ENCODE measurements around the gene THSD8.

Gene THSD8

GRCh38 chr19:12764698-12765097, 37.2 kb upstream of the THSD8 start:
- TF ChIP-seq CTCF (IDR thresholded peaks at IDR 0.05; ENCODE audit: extremely low read depth, missing control alignments), result no peak
- no peak for DNase-seq (ENCODE audit: low spot score)

GRCh38 chr19:12766051-12766521, 35.8 kb upstream of the THSD8 start:
- DNase-seq (ENCODE audit: low spot score), result peak; percentile 87
- peak; percentile 94 for TF ChIP-seq CTCF (IDR thresholded peaks at IDR 0.05; ENCODE audit: extremely low read depth, missing control alignments)

GRCh38 chr19:12767150-12767549, 34.7 kb upstream of the THSD8 start:
- DNase-seq (ENCODE audit: low spot score), result no peak
- no peak for TF ChIP-seq CTCF (IDR thresholded peaks at IDR 0.05; ENCODE audit: extremely low read depth, missing control alignments)

GRCh38 chr19:12767666-12768065, 34.2 kb upstream of the THSD8 start:
- TF ChIP-seq CTCF (IDR thresholded peaks at IDR 0.05; ENCODE audit: extremely low read depth, missing control alignments), result no peak
- DNase-seq (ENCODE audit: low spot score), result no peak

GRCh38 chr19:12769689-12770088, 32.2 kb upstream of the THSD8 start:
- peak; percentile 90 for DNase-seq (ENCODE audit: low spot score)
- TF ChIP-seq CTCF (IDR thresholded peaks at IDR 0.05; ENCODE audit: extremely low read depth, missing control alignments), result peak; percentile 0

GRCh38 chr19:12770922-12771321, 30.9 kb upstream of the THSD8 start:
- TF ChIP-seq CTCF (IDR thresholded peaks at IDR 0.05; ENCODE audit: extremely low read depth, missing control alignments), result no peak
- DNase-seq (ENCODE audit: low spot score), result no peak

GRCh38 chr19:12772323-12772722, 29.5 kb upstream of the THSD8 start:
- DNase-seq (ENCODE audit: low spot score), result no peak
- no peak for TF ChIP-seq CTCF (IDR thresholded peaks at IDR 0.05; ENCODE audit: extremely low read depth, missing control alignments)

All from GM20000 (cell line).